Liver (tissue), 9 donors: ENCODE data around the gene TTLL5. TPM values are rescaled to one million over a fixed set of nuclear protein-coding genes. Genes with fewer than 3 reads are reported as not detected.

Experiments
- DNase-seq: peaks from one replicate; pipeline ENCODE4 v3.0.0-alpha.2; 2017; ENCODE audit warnings: low spot score
- H3K27ac ChIP-seq, 2 donors: one replicate each; pipeline ENCODE4 v1.7.0; 2013; ENCODE audit warnings: inconsistent platforms in 2 of 2, low read length in 2 of 2, control low read depth in 1 of 2, low read depth in 1 of 2, mild to moderate bottlenecking in 1 of 2
- H3K27me3 ChIP-seq, 4 donors: one replicate each; pipeline versions ENCODE4 v1.6.1 to v1.7.0; 2013; ENCODE audit warnings: low read length in 3 of 4, inconsistent platforms in 1 of 4, mild to moderate bottlenecking in 1 of 4, moderate library complexity in 1 of 4; ENCODE audit not compliant: control insufficient read depth in 4 of 4, insufficient read depth in 4 of 4
- H3K36me3 ChIP-seq, 4 donors: one replicate each; pipeline versions ENCODE4 v1.6.1 to v1.7.0; 2013; ENCODE audit warnings: low read length in 3 of 4, mild to moderate bottlenecking in 3 of 4, low read depth in 1 of 4, moderate library complexity in 1 of 4; ENCODE audit not compliant: control insufficient read depth in 4 of 4, insufficient read depth in 3 of 4
- H3K4me1 ChIP-seq, 4 donors: one replicate each; pipeline versions ENCODE4 v1.6.1 to v1.7.0; 2013; ENCODE audit warnings: low read length in 3 of 4, mild to moderate bottlenecking in 3 of 4, moderate library complexity in 1 of 4; ENCODE audit not compliant: control insufficient read depth in 4 of 4, insufficient read depth in 4 of 4
- H3K4me3 ChIP-seq, 3 donors: one replicate each; pipeline versions ENCODE4 v1.6.1 to v1.7.0; 2013; ENCODE audit warnings: low read length in 3 of 3, control low read depth in 1 of 3, low read depth in 1 of 3, mild to moderate bottlenecking in 1 of 3
- H3K9ac ChIP-seq, 2 donors: one replicate each; pipeline ENCODE4 v1.7.0; 2013; ENCODE audit warnings: low read length in 2 of 2, mild to moderate bottlenecking in 2 of 2, moderate library complexity in 2 of 2, control low read depth in 1 of 2, low read depth in 1 of 2
- H3K9me3 ChIP-seq, 4 donors: one replicate each; pipeline versions ENCODE4 v1.6.1 to v1.7.0; 2013; ENCODE audit warnings: low read length in 3 of 4; ENCODE audit not compliant: control insufficient read depth in 4 of 4
- ATF3 ChIP-seq: IDR thresholded peaks from 2 replicates; pipeline ENCODE4 v1.6.1; 2016; ENCODE audit warnings: antibody characterized with exemption
- CTCF ChIP-seq: fragments of 150-350 bp; IDR thresholded peaks from 2 replicates; pipeline ENCODE4 v1.5.1; 2017; ENCODE audit warnings: improper control_type of control experiment, low read depth, low read length; ENCODE audit not compliant: missing input control
- EGR1 ChIP-seq, 2 donors: IDR thresholded peaks; 2 replicates each; pipeline ENCODE4 v1.6.1; 2016 to 2018; ENCODE audit warnings: antibody characterized with exemption in 2 of 2, low read depth in 2 of 2
- FOXA1 ChIP-seq: IDR thresholded peaks from 2 replicates; pipeline ENCODE4 v1.6.1; 2016; ENCODE audit warnings: antibody characterized with exemption
- FOXA2 ChIP-seq: IDR thresholded peaks from 2 replicates; pipeline ENCODE4 v1.6.1; 2016; ENCODE audit warnings: antibody characterized with exemption
- GABPA ChIP-seq, 2 donors: IDR thresholded peaks in 1 of 2; conservative IDR thresholded peaks in 1 of 2; 2 replicates each; pipeline ENCODE4 v1.6.1; 2016; ENCODE audit warnings: antibody characterized with exemption in 2 of 2, mild to moderate bottlenecking in 1 of 2, moderate library complexity in 1 of 2
- HNF4A ChIP-seq, 2 donors: conservative IDR thresholded peaks; 2 replicates each; pipeline ENCODE4 v1.6.1; 2016; ENCODE audit warnings: antibody characterized with exemption in 2 of 2, mild to moderate bottlenecking in 2 of 2
- HNF4G ChIP-seq: IDR thresholded peaks from 2 replicates; pipeline ENCODE4 v1.6.1; 2016; ENCODE audit warnings: antibody characterized with exemption
- JUND ChIP-seq, 2 donors: IDR thresholded peaks; 2 replicates each; pipeline ENCODE4 v1.6.1; 2016; ENCODE audit warnings: antibody characterized with exemption in 2 of 2
- MAX ChIP-seq: IDR thresholded peaks from 2 replicates; pipeline ENCODE4 v1.6.1; 2016; ENCODE audit warnings: antibody characterized with exemption
- NR2F2 ChIP-seq: IDR thresholded peaks from 2 replicates; pipeline ENCODE4 v1.6.1; 2016; ENCODE audit warnings: antibody characterized with exemption
- RAD21 ChIP-seq, 2 donors: IDR thresholded peaks; 2 replicates each; pipeline ENCODE4 v1.6.1; 2016; ENCODE audit warnings: antibody characterized with exemption in 2 of 2, mild to moderate bottlenecking in 2 of 2
- REST ChIP-seq: IDR thresholded peaks from 2 replicates; pipeline ENCODE4 v1.6.1; 2016; ENCODE audit warnings: antibody characterized with exemption, mild to moderate bottlenecking
- RXRA ChIP-seq, 2 donors: IDR thresholded peaks; 2 replicates each; pipeline ENCODE4 v1.6.1; 2017 to 2018; ENCODE audit warnings: antibody characterized with exemption in 2 of 2, mild to moderate bottlenecking in 1 of 2
- SP1 ChIP-seq: IDR thresholded peaks from 2 replicates; pipeline ENCODE4 v1.6.1; 2018; ENCODE audit warnings: antibody characterized with exemption, mild to moderate bottlenecking
- TAF1 ChIP-seq: conservative IDR thresholded peaks from 2 replicates; pipeline ENCODE4 v1.6.1; 2016; ENCODE audit warnings: antibody characterized with exemption, mild to moderate bottlenecking
- YY1 ChIP-seq: IDR thresholded peaks from 2 replicates; pipeline ENCODE4 v1.6.1; 2016; ENCODE audit warnings: antibody characterized with exemption, mild to moderate bottlenecking
- ZBTB33 ChIP-seq: IDR thresholded peaks from 2 replicates; pipeline ENCODE4 v1.6.1; 2016; ENCODE audit warnings: antibody characterized with exemption
- WGBS: extraction: QIAGEN DNeasy Blood & Tissue Kit; methylation state at CpG from one replicate; pipeline ENCODE4 v1.1.7; 2013; 5-methylcytosine and 5-hydroxymethylcytosine counted together
- polyA plus RNA-seq, 2 donors: library from polyadenylated mRNA; stranded (reverse) in 1 of 2; unstranded in 1 of 2; fragments of 200-250 nt in 1 of 2; fragments of >200 nt in 1 of 2; fragmentation: Nextera tagmentation in 1 of 2; extraction: Ambion mirVana in 1 of 2; gene quantifications; one replicate each; pipeline versions ENCODE4 v1.2.1 to v1.2.3, GENCODE V29; 2013 to 2015
- total RNA-seq, 2 donors: library from RNA; depleted of rRNA; stranded (reverse); fragments of >200 nt; gene quantifications; one replicate each; pipeline ENCODE4 v1.2.3, GENCODE V29; 2014
- donor health status: healthy.
- donor health status: healthy.
- donor health status: healthy.
- donor health status: healthy.
- donor health status: healthy.

Gene TTLL5
- total and polyA plus RNA-seq, 4 donors: 4.3 to 14.2 (median 9.8) TPM

- H3K9me3 ChIP-seq: no peaks in the 10 kb centered on the region
- H3K27me3 ChIP-seq: no peaks in the 10 kb centered on the region
- H3K9ac ChIP-seq: no peak overlapping the region
- H3K36me3 ChIP-seq: peaks cover 0 to 1% (median 0%) of the 10 kb centered on the region in 4 donors
- WGBS: 92% methylated on average over 2 of the region's 2 CpGs
- TF ChIP-seq RAD21 (IDR thresholded peaks at IDR 0.05): no peak
- no peak for TF ChIP-seq NR2F2
- TF ChIP-seq HNF4G: no peak
- TF ChIP-seq CTCF: no peak
- no peak for TF ChIP-seq ATF3
- TF ChIP-seq SP1: no peak
- no peak for TF ChIP-seq HNF4A (conservative IDR thresholded peaks at IDR 0.05)
- TF ChIP-seq GABPA (IDR thresholded peaks at IDR 0.05 in 1 of 2, conservative IDR thresholded peaks at IDR 0.05 in 1 of 2): no peak
- TF ChIP-seq ZBTB33: no peak
- no peak for TF ChIP-seq JUND (IDR thresholded peaks at IDR 0.05)
- no peak for TF ChIP-seq MAX
- TF ChIP-seq RXRA (IDR thresholded peaks at IDR 0.05): no peak
- no peak for TF ChIP-seq YY1
- TF ChIP-seq TAF1: no peak
- no peak for TF ChIP-seq FOXA2
- no peak for TF ChIP-seq REST
- no peak for TF ChIP-seq EGR1 (IDR thresholded peaks at IDR 0.05; ENCODE audit: low read depth in 2 of 2)
- no peak overlapping the region for H3K4me3 ChIP-seq
- no peak overlapping the region for H3K27ac ChIP-seq
- no peak for DNase-seq
- no peaks in the 10 kb centered on the region for H3K4me1 ChIP-seq
Measured at GRCh38 chr14:75864352-75864751, 203.3 kb downstream of the TTLL5 start.

- Histone ChIP-seq H3K27ac (no peak overlapping the region), H3K36me3 (peaks cover 0 to 4% (median 0%) of the 10 kb centered on the region in 4 donors), H3K9me3 (no peaks in the 10 kb centered on the region), H3K9ac (no peak overlapping the region), H3K4me3 (no peak overlapping the region), H3K27me3 (no peaks in the 10 kb centered on the region), H3K4me1 (no peaks in the 10 kb centered on the region)
- 89% methylated on average over 2 of the region's 2 CpGs for WGBS
- DNase-seq: no peak
- TF ChIP-seq HNF4A (conservative IDR thresholded peaks at IDR 0.05): no peak
- TF ChIP-seq RAD21 (IDR thresholded peaks at IDR 0.05): no peak
- no peak for TF ChIP-seq FOXA1
- no peak for TF ChIP-seq JUND (IDR thresholded peaks at IDR 0.05)
- TF ChIP-seq SP1: no peak
Measured at GRCh38 chr14:75865531-75865930, 204.5 kb downstream of the TTLL5 start.
